ENCODE measurements around the gene PATE2.

- no peak for TF ChIP-seq CTCF (IDR thresholded peaks at IDR 0.05)
- no peak for TF ChIP-seq POLR2A (IDR thresholded peaks at IDR 0.05)
These were observed at the start of gene PATE2 for GRCh38 chr11:125778728-125779127.

Measured in Peyer's patch (tissue), 4 donors.